NCI-H1048 (cell line): Measurements from ENCODE around the gene ALPK1.
"Not testable (repeated sequence)": the region's sequence is repeated elsewhere in the genome, so short reads cannot be mapped to it uniquely, and the experiment has no call there.

Experiments used
- DNase-seq: peaks from one replicate; lab custom pipeline; 2025; lab: John Stamatoyannopoulos, UW

The ALPK1 gene

DNA sequence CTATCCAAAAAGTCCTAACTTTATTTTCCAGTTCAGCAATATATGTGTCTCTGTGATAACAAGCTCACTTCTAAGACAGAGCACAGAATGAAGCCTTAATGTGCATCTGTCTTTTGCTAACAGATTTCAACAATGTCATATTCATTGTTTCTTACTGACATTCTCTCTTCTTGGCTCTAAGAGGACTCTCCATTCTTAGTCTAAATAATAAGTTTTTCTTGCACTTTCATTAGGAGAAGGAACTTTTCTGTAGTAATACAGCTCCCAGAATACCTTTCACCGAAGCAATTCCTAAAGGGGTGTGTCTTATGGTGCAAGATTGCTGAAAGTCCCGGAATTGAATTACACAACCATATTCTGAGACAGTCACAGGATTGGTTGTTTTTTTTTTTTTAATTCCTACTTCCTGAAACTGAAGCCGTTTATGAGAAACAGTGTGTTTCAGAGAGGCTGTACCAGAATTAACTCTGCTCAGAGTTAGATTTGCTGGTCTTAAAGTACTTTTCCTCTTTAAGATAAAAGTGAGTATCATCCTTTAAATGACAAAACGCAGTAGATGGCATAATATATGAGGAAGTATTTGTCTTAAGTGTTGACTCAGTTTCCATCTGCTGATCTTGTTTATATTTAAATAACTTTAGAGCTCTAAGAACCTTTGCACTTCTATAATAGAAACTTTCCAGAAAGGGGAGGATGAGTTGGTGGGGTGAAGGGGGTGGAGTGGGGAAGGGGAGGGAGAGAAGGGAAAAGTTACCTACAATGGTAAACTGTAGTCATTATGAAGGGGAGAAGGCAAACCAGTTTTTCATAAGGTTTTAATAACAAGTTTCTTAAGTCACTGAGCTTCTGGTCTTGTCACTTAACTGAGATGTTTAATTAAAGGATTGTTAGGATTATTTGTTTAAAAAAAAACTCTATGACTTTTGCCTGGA is at the start of gene ALPK1:
Gene ALPK1, plus strand, starts transcription at position 421 of the 932 bp plus-strand sequence.
- peak; percentile 53 for DNase-seq

- DNase-seq, result no peak
Measured at GRCh38 chr4:112251019-112251643, 46.0 kb upstream of the ALPK1 start.

- DNase-seq, result no peak
Measured at GRCh38 chr4:112252234-112252633, 44.9 kb upstream of the ALPK1 start.

- DNase-seq, result no peak
Measured at GRCh38 chr4:112253382-112254000, 43.7 kb upstream of the ALPK1 start.

GRCh38 chr4:112257098-112257497 is 40.1 kb upstream of the ALPK1 start:
- DNase-seq, result no peak

DNA sequence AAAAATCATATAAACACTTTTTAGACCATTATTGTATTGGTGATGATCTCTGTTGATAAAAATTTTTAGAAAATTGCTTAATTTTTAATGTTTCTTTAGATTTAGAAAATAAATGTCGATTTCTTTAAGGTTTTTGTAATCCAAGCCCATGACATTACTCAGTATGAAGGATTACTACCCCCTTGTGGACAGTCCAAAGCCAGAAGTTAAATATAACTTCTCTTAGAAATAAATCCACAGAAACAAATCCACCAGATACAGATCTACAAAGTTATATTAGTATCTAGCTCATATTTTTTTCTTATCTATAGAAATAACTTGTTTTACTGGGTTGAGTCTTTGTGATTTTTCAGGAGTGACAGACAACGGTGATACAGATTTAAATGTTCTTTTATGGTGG is 30.3 kb upstream of the ALPK1 start:
- DNase-seq, result no peak

DNA sequence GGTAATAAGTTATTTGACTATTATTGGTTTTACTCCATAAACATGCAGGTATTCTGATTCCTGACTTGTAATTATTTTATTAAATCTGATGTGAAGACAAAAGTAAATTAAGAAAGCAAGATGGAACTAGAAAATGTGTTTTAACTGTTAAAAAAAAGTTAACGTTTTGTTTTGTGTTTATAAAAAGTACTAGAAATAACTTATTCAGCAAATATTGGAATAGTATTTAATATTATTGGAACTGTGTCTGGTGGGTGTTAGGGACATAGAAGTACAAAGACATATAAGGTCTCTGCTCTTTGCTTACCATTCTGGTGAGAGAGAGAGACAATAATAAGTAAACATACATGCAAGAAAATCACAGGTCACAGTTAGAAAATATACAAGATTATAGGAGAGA is 27.1 kb upstream of the ALPK1 start:
- DNase-seq, result no peak

- no peak for DNase-seq
Measured at GRCh38 chr4:112270640-112271421, 26.3 kb upstream of the ALPK1 start.

DNA sequence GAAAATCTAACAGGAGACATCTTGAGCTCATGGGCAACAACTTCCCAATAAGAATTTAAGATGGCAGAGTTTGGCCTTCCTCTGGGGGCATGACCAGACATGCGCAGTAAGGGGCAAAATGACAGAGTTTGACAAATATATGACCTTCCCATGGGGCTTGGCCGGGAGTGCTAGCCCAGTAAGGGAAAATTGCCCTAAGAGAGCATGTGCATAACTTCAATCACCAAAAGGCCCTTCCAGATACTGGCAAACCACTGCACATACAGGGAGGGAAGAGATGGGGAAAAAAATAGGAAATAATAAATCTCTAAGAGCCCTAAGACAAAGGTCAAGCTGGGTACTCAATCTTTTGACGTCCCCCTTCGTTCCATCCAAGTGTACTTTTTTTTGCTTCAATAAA is 24.9 kb upstream of the ALPK1 start:
- DNase-seq, result no peak

DNA sequence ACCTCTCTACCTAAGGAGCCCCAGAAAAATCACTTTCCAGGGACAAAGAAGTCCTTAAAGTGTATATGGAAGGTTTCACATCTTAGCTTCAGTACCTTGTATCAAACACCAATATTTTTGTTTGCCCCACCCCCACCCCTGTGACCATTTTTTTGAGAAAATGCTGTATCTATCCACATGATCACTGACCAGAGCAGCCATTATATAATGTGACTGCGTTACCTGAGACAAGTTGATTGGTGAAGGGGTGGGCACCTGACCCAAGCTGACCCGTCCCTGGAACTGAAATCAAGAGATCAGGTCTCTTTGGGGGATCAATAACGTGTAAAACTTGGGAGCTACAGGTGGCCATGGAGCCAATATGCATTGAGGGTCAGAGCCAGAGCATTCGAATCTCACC is 22.2 kb upstream of the ALPK1 start:
- no peak for DNase-seq

- DNase-seq, result no peak
Measured at GRCh38 chr4:112276113-112276512, 21.1 kb upstream of the ALPK1 start.

DNA sequence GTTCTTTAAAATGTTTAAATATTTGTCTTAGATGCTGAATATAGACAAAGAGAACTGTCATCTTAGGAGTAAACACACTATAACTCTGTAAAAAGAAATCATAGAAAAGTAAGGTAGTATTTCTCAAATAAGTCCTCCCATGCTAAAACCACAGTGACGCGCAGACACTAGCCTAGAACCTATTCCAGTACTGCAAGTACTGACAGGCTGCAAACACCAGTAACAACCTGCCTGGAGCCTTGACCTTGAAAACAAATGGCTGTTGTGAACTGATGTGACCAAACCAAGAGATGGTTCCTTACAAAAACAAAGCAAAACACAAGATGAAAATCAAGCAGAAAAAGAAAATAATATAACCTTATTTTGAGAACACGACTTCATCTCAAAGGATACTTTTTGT is 19.9 kb upstream of the ALPK1 start:
- DNase-seq, result no peak

DNA sequence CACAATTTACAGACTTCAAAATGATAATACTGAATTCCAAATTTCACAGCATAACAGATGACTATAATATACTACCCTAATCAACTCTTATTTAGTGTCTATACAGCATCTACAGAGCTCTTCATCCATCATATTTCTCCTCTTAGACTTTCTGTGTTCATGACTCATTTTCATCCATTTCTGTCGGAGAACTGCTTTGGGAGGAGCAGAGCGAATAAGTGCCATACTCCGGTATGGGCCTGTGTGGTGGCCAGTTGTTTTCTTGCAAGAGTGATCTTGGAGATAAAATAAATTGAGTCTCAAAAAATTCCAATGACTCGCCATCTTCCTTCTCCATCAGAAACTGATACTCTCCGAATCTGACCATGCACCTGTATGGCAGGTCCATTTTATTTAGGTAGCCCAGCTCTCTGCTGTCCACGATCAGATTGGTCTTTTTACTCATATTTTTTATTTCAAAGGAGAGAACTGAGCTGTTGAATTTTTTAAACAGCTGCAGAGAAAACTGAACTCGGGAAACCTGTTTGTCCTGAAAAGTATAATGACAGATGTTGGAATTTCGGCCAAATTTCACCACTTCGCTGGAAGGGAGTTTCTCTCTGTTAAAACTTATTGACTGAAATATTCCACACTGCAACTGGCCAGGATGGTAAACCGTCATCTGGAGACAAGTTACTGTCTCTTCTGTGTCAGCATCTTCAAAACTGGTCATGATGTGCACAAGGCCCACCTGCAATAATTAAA is 19.3 kb upstream of the ALPK1 start:
- DNase-seq, result no peak

- no peak for DNase-seq
Measured at GRCh38 chr4:112279025-112279881, 17.9 kb upstream of the ALPK1 start.

GRCh38 chr4:112279882-112280315 is 17.3 kb upstream of the ALPK1 start:
- DNase-seq, result no peak

DNA sequence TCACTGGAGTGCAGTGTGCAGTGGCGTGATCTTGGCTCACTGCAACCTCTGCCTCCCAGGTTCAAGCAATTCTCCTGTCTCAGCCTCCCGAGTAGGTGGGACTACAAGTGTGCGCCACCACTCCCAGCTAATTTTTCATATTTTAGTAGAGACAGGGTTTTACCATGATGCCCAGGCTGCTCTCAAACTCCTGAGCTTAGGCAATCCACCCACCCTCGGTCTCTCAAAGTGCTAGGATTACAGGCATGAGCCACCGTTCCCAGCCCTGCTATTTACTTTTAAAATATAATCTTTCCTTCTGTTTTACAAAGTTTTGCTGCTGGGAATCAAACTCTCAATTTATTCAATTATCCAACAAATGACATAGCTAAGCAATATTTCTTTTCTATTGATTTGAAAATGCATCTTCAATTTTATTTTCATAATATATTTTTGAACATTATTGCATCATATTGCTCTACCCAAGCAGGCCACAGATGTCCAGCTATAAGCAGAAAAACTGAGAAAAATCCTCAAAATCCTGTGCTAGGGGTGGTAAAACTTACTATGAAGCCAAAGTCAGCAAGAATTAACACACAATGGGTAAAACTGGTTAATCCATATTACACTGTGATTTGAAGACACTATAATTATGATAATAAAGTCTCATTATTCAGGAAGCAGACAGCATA is 16.6 kb upstream of the ALPK1 start:
- DNase-seq, result no peak

GRCh38 chr4:112281895-112282398 is 15.2 kb upstream of the ALPK1 start:
- DNase-seq, result not testable (repeated sequence)

GRCh38 chr4:112282860-112283667 is 14.1 kb upstream of the ALPK1 start:
- DNase-seq, result no peak

- no peak for DNase-seq
Measured at GRCh38 chr4:112284166-112284565, 13.0 kb upstream of the ALPK1 start.
